Common myeloid progenitor, CD34-positive (primary cell): ENCODE measurements around the gene VSTM4.

ENCODE experiments used
- CTCF ChIA-PET: fragments of 350-600 bp; sonication (Branson Sonifier 250); formaldehyde crosslinking; loops from one replicate; lab custom pipeline; 2021; ENCODE audit warnings: antibody characterized with exemption; lab: Charles Lee
- POLR2A ChIA-PET: fragments of 350-600 bp; sonication (Branson Sonifier 250); formaldehyde crosslinking; loops from one replicate; lab custom pipeline; 2021; ENCODE audit warnings: antibody characterized with exemption; lab: Charles Lee
- DNase-seq, 3 donors: peaks; one replicate each; pipeline versions ENCODE4 v3.0.0 to v3.0.0-alpha.2; 2013
- H3K27ac ChIP-seq, 2 experiments: 1 replicate in 1 of 2; 2 replicates in 1 of 2; pipeline ENCODE4 v1.7.0; 2013; ENCODE audit warnings: inconsistent platforms in 2 of 2, low read length in 2 of 2, mild to moderate bottlenecking in 2 of 2, low read depth in 1 of 2, moderate library complexity in 1 of 2; ENCODE audit not compliant: severe bottlenecking in 2 of 2, insufficient read depth in 1 of 2, poor library complexity in 1 of 2
- H3K27me3 ChIP-seq, 5 experiments: replicated peaks in 2 of 5; 1 replicate in 3 of 5; 2 replicates in 2 of 5; pipeline versions ENCODE4 v1.6.1 to v1.7.0; 2013; ENCODE audit warnings: low read length in 4 of 5, mild to moderate bottlenecking in 2 of 5, moderate library complexity in 2 of 5, inconsistent platforms in 1 of 5; ENCODE audit not compliant: insufficient read depth in 5 of 5, control insufficient read depth in 4 of 5
- H3K36me3 ChIP-seq, 4 experiments: 1 replicate in 2 of 4; 2 replicates in 2 of 4; pipeline versions ENCODE4 v1.6.1 to v1.7.0; 2013; ENCODE audit warnings: low read length in 3 of 4, control low read depth in 1 of 4, mild to moderate bottlenecking in 1 of 4; ENCODE audit not compliant: control insufficient read depth in 4 of 4, insufficient read depth in 4 of 4
- H3K4me1 ChIP-seq, 4 experiments: 1 replicate in 3 of 4; 2 replicates in 1 of 4; pipeline versions ENCODE4 v1.6.1 to v1.7.1; 2013; ENCODE audit warnings: low read length in 3 of 4, mild to moderate bottlenecking in 3 of 4, control low read depth in 1 of 4, inconsistent platforms in 1 of 4, moderate library complexity in 1 of 4; ENCODE audit not compliant: control insufficient read depth in 4 of 4, insufficient read depth in 4 of 4; ENCODE audit errors: control extremely low read depth in 1 of 4
- H3K4me3 ChIP-seq, 7 experiments: 1 replicate in 4 of 7; 2 replicates in 3 of 7; pipeline versions ENCODE4 v1.5.1 to v1.7.0; 2013; ENCODE audit warnings: mild to moderate bottlenecking in 7 of 7, low read length in 6 of 7, moderate library complexity in 6 of 7, inconsistent platforms in 2 of 7, low read depth in 2 of 7, control low read depth in 1 of 7; ENCODE audit not compliant: insufficient read depth in 4 of 7, control insufficient read depth in 1 of 7; ENCODE audit errors: extremely low read depth in 1 of 7
- H3K9me3 ChIP-seq, 5 experiments: 1 replicate in 4 of 5; 2 replicates in 1 of 5; pipeline versions ENCODE4 v1.6.1 to v1.7.1; 2013; ENCODE audit warnings: low read length in 4 of 5, mild to moderate bottlenecking in 2 of 5, inconsistent platforms in 1 of 5, low read depth in 1 of 5, moderate library complexity in 1 of 5; ENCODE audit not compliant: control insufficient read depth in 4 of 5, insufficient read depth in 2 of 5; ENCODE audit errors: control extremely low read depth in 1 of 5
- WGBS: methylation state at CpG from one replicate; pipeline ENCODE4 v1.1.5; 2013; ENCODE audit not compliant: insufficient coverage; 5-methylcytosine and 5-hydroxymethylcytosine counted together

Gene VSTM4

DNA sequence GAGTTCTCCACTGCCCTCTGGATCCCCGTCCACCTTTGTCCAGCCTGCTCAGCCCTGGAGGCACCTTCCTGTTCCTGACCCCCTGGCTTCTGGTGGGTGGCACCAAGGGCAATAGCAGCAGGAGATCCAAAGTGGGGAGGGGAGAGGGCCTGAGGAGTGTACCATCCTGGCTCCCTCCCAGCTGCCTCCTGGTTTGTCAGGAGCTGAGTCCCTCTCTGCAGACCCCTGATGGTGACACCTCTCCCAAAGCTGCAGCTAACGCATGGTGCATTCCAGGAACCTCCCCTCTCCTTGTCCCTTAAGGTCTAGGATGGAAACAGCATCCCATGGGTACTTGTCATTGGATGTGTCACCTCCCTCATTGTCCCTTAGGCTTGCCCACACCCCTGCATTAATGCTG lies 39.6 kb downstream of the VSTM4 start:
- ChIA-PET CTCF (interaction anchor here (1.3 to 1.5 kb wide), 2 partner anchors 29 to 86 kb away, joined by 3 to 4 read pairs; no protein-coding TSS in a partner anchor), POLR2A (interaction anchor here (0.5 kb wide), 1 partner anchor 43 kb away, joined by 3 read pairs; no protein-coding TSS in a partner anchor)
- H3K36me3 ChIP-seq: no peaks in the 10 kb centered on the region
- no peaks in the 10 kb centered on the region for H3K27me3 ChIP-seq
- WGBS: 100% methylated on average over 1 of the region's 2 CpGs
- H3K4me1 ChIP-seq: peaks cover 10 to 45% (median 40%) of the 10 kb centered on the region in 4 experiments
- no peak for DNase-seq
- H3K27ac ChIP-seq: no peak overlapping the region
- H3K4me3 ChIP-seq: no peak overlapping the region
- H3K9me3 ChIP-seq: peaks cover 0 to 2% (median 0%) of the 10 kb centered on the region in 5 experiments

DNA sequence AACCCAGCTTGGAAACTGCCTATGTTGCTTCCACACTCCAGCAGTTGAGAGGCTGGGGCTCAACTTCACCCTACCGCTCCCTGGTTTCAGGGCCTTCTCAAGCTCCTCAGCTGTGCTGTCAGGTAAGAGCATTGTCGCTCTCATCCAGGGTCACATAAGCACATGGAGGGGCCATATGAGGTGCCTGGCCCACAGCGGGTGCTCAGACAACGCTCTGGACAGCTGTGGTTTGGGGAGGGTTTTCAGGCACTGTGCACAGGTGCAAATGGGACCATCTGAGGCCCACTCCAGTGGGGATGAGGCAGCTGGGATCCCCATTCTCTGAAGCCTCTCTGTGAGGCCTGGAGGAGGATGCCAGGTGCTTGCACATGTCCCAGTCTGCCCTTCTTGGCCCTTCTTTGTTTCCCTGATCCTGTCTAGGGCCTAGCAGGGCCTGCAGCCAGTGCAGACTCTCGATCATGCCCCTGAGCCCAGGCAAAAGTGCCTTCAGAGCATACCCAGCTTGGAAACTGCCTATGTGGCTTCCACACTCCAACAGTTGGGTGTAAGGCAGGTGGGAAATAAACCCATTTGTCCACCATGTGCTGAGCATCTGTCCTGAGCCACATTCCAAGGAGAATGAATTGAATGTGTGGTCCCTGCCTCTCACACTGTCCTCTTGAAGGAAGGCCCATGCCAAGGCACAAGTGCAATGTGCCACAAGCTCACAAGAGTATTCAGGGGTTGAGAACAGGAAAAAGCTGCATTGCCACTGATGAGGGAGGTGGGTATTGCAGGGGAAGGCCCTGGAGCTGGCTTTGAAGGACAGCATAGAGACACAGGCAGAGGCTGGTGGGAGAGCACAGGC lies 40.3 kb downstream of the VSTM4 start:
- Histone ChIP-seq H3K9me3 (peaks cover 0 to 2% (median 0%) of the 10 kb centered on the region in 5 experiments), H3K27me3 (no peaks in the 10 kb centered on the region), H3K4me1 (peaks cover 10 to 38% (median 33%) of the 10 kb centered on the region in 4 experiments), H3K27ac (no peak overlapping the region), H3K36me3 (no peaks in the 10 kb centered on the region), H3K4me3 (no peak overlapping the region)
- ChIA-PET CTCF (interaction anchor here (1.3 to 1.9 kb wide), 3 partner anchors 18 to 87 kb away, joined by 3 to 5 read pairs (median 4); no protein-coding TSS in a partner anchor), POLR2A (no interaction called here)
- WGBS: 97% methylated on average over 5 of the region's 5 CpGs
- no peak for DNase-seq

DNA sequence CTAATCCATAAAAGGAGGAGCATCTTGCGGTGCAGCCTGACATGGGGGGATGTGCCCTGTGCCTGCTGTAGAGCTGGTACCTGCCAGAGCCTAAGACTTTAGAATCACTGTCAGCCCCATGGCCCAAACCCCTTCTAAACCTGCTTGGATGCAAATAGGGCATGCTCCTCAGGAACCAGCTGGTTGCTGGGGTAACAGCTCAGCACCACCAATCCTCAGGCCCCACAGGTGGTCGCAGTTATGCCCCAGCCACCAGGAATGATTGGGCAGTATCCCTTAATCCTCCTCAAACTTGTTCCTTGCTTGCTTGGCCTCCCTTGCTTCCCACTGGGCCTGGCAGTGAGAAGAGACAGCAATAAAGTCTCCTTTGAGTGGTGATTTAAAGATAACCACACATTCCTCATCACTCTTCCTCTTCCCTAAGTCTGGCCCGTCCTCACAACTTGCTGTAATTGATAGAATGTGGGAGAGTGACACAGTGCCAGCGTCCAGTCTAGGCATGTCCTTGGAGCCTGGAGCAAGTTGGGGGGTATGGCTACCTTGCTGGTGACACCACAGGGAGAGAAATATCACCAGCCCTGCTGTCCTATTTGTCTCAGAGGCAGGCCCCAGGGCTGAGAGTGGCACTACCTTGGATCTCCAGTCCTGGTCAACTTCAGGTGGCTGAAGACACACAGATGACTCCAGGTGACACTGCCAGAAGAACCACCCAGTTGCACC lies 43.0 kb downstream of the VSTM4 start:
- Histone ChIP-seq H3K4me3 (no peak overlapping the region), H3K9me3 (peaks cover 0 to 2% (median 0%) of the 10 kb centered on the region in 5 experiments), H3K27me3 (no peaks in the 10 kb centered on the region), H3K36me3 (no peaks in the 10 kb centered on the region), H3K4me1 (peaks cover 5 to 25% (median 22%) of the 10 kb centered on the region in 4 experiments), H3K27ac (no peak overlapping the region)
- DNase-seq: no peak
- ChIA-PET CTCF (no interaction called here), POLR2A (no interaction called here)
- 100% methylated on average over 2 of the region's 4 CpGs for WGBS

DNA sequence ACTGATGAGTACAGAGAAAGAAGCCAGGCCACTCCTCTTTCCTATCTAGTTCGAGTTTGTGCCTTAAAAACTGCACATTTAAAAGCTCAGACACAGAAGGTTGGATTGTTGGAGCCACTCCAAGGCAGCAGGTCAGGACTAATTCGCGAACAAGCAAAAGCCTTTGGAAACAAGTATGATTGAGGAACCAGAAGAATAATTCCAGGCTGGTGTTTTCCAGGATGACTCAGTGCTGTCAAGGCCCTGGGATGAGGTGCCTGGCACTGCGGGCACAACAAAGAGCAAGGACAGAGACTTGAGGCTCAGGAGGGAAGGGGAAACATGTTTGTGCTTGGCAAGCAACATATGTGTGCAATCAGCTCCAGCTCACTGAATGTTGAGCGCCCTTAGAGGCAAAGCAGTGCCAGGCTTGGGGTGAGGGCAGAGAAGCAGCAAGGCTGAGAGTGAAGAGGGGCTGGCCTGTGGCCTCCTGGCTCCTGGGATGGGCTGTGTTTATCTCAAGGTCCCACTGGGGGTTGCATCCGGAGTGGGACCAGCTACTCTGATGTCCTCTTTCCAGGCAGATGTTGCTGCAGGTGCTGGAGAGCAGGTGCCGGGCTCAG lies 44.1 kb downstream of the VSTM4 start:
- ChIA-PET POLR2A (no interaction called here), CTCF (no interaction called here)
- no peak for DNase-seq
- Histone ChIP-seq H3K36me3 (no peaks in the 10 kb centered on the region), H3K4me1 (peaks cover 3 to 15% (median 11%) of the 10 kb centered on the region in 4 experiments), H3K4me3 (no peak overlapping the region), H3K27ac (no peak overlapping the region), H3K9me3 (peaks cover 0 to 2% (median 0%) of the 10 kb centered on the region in 5 experiments), H3K27me3 (no peaks in the 10 kb centered on the region)
- over 99% methylated on average over 7 of the region's 7 CpGs for WGBS

DNA sequence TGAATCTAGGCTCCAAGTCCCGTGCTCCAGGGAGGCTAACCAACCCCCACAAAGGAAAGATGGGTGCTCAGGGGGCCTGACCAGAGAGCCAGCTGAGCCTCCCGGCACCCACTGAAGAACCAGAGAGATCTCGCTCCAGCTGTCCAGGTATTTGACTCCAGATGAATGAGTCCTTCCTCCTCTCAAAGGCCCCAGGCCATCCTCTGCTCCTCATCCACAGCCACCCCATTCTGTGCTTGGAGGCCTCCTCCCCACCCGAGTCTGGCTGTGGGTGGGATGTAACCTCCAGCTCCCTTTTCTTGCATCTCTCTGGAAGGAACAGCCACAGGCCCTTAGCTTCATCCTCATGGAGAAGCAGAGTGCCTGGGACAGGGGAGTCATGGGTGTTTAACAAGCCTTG lies 44.6 kb downstream of the VSTM4 start:
- no peaks in the 10 kb centered on the region for H3K27me3 ChIP-seq
- no peak for DNase-seq
- no peak overlapping the region for H3K27ac ChIP-seq
- H3K4me3 ChIP-seq: no peak overlapping the region
- no peaks in the 10 kb centered on the region for H3K36me3 ChIP-seq
- WGBS: 100% methylated on average over 1 of the region's 4 CpGs
- POLR2A ChIA-PET: no interaction called here
- H3K4me1 ChIP-seq: peaks cover 0 to 9% (median 5%) of the 10 kb centered on the region in 4 experiments
- peaks cover 0 to 2% (median 0%) of the 10 kb centered on the region in 5 experiments for H3K9me3 ChIP-seq
- CTCF ChIA-PET: no interaction called here

DNA sequence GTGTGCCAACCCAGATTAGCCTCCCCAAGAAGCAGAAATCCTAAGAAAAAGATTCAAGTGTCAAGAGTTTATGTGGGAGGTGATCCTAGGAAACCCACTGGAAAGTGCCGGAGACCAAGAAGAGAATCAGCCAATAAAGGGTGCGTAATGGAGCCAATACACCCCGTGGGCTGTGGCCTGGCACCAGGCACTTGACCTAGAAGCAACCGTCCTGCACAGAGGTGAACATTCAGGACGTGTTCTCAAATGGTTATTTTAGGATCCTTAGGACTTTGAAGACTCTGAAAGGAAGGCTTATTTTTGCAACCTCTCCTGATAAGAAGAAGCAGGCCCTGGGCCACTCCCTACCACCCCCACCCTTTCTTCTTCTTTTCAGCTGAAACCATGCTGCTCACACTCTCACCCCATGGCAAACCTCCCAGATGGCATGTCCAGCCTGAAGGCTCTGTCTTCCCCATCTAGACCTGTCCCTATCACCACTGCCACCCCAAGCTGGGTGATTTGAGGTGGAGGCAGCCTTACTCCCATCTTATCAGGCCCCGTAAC lies 46.6 kb downstream of the VSTM4 start:
- ChIA-PET CTCF (no interaction called here), POLR2A (no interaction called here)
- Histone ChIP-seq H3K4me1 (no peaks in the 10 kb centered on the region), H3K9me3 (peaks cover 0 to 2% (median 0%) of the 10 kb centered on the region in 5 experiments), H3K27me3 (no peaks in the 10 kb centered on the region), H3K27ac (no peak overlapping the region), H3K4me3 (no peak overlapping the region), H3K36me3 (no peaks in the 10 kb centered on the region)
- WGBS: 89% methylated on average over 6 of the region's 6 CpGs
- DNase-seq: no peak
